Astrocyte of the spinal cord (primary cell): ENCODE results near the gene CCDC71L.

ENCODE experiments used
- DNase-seq: peaks from one replicate; pipeline ENCODE4 v3.0.0; 2011; ENCODE audit warnings: low read depth, low spot score
- H3K4me3 ChIP-seq: 2 replicates; pipeline ENCODE4 v1.5.1; 2011; ENCODE audit warnings: low read depth, mild to moderate bottlenecking, low read length, moderate library complexity
- in situ Hi-C: cut with HindIII; loops from 2 replicates; pipeline ENCODE4 v1.10.0; 2017; ENCODE audit warnings: low sequenced_read_pairs
- TF ChIP-seq, protein P1 (sequence below): IDR thresholded peaks from 2 replicates; pipeline ENCODE4 v1.5.1; 2012; ENCODE audit warnings: low read depth, mild to moderate bottlenecking, low read length, inconsistent platforms

CCDC71L gene

GRCh38 chr7:106657085-106657991, 3.6 kb downstream of the CCDC71L start:
- in situ Hi-C loops = no loop called here
- DNase-seq = peak; percentile 19
- H3K4me3 ChIP-seq = no peak overlapping the region
- TF ChIP-seq, protein P1, sequence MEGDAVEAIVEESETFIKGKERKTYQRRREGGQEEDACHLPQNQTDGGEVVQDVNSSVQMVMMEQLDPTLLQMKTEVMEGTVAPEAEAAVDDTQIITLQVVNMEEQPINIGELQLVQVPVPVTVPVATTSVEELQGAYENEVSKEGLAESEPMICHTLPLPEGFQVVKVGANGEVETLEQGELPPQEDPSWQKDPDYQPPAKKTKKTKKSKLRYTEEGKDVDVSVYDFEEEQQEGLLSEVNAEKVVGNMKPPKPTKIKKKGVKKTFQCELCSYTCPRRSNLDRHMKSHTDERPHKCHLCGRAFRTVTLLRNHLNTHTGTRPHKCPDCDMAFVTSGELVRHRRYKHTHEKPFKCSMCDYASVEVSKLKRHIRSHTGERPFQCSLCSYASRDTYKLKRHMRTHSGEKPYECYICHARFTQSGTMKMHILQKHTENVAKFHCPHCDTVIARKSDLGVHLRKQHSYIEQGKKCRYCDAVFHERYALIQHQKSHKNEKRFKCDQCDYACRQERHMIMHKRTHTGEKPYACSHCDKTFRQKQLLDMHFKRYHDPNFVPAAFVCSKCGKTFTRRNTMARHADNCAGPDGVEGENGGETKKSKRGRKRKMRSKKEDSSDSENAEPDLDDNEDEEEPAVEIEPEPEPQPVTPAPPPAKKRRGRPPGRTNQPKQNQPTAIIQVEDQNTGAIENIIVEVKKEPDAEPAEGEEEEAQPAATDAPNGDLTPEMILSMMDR = no peak

DNA sequence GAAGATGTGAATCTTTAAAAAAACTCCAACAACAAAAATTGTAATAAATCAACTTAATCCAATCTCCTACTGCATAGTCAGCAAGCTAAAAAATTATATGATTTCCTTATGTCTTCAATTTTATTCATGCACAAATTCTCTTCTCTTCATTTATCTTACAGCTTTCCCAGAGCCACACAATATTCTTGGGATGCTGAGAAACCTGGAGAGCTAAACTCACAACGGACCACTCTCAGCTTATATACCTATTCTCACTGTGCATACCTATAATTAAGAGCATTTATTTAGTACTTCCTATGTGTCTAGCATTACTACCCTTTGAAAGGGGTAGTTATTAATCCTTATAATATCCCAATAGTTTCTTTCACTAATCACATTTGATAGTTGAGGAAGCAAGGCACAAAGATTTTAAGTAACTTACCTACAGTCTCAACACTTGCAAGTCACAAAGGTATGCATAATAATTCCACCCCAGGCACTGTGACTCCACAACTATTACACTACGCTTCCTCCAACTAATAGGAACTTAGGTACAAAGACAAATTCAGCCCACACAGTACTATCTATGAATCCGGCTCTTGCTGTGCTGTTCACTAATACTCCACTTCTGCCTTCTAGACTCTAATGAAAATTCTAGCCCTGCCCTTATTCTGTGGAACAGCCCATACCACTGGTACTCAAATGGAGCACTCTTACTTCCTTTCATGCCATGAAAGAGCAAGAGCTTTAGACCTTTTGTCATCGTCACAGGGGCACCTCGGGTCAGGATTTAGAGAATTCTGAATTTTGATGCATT, 5.1 kb downstream of the CCDC71L start:
- in situ Hi-C loops = no loop called here
- no peak for DNase-seq
- TF ChIP-seq, protein P1 = no peak
- H3K4me3 ChIP-seq = no peak overlapping the region

- in situ Hi-C loops = no loop called here
- TF ChIP-seq, protein P1 = no peak
- DNase-seq = peak; percentile 22
- H3K4me3 ChIP-seq = no peak overlapping the region
Observed at GRCh38 chr7:106653488-106653887, 7.5 kb downstream of the CCDC71L start.

- in situ Hi-C loops = no loop called here
Observed at GRCh38 chr7:106652909-106653308, 8.0 kb downstream of the CCDC71L start.

GRCh38 chr7:106652092-106652491, 8.9 kb downstream of the CCDC71L start:
- in situ Hi-C loops = no loop called here
- TF ChIP-seq, protein P1 = no peak
- H3K4me3 ChIP-seq = no peak overlapping the region
- no peak for DNase-seq

More at GRCh38 chr7:106652909-106653308, 8.0 kb downstream of the CCDC71L start:
- TF ChIP-seq, protein P1 = no peak
- H3K4me3 ChIP-seq = no peak overlapping the region
- DNase-seq = no peak

DNA sequence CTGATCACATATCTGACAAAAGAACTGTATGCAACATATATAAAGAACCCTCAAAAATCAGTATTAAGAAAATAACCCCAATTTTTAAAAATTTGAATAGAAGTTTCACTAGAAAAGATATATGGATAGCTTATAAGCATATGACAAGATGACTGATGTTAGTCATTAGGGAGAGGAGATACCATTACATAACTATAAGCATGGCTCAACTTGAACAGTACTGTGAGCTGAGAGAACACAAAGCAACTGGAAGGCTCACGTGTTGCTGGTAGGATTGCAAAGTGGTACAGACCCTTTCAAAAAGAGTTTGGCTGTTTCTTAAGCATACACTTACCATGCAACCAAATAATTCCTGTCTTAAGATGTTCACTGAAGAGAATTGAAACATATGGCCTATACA, 14.7 kb downstream of the CCDC71L start:
- in situ Hi-C loops = no loop called here
- H3K4me3 ChIP-seq = no peak overlapping the region
- TF ChIP-seq, protein P1 = no peak
- no peak for DNase-seq
